NT2/D1 (cell line): ENCODE results near the gene DLX6.

Experiments
- DNase-seq: peaks from one replicate; pipeline ENCODE4 v3.0.0-alpha.2; 2011; ENCODE audit warnings: low read depth, low spot score
- H3K27me3 ChIP-seq: 2 replicates; pipeline ENCODE4 v1.6.0; 2011; ENCODE audit warnings: mild to moderate bottlenecking; ENCODE audit not compliant: insufficient read length, insufficient read depth
- H3K36me3 ChIP-seq: 2 replicates; pipeline ENCODE4 v1.6.1; 2011; ENCODE audit warnings: mild to moderate bottlenecking, low read length, mixed read lengths; ENCODE audit not compliant: insufficient read depth, insufficient read length
- H3K4me1 ChIP-seq: 2 replicates; pipeline ENCODE4 v1.5.1; 2011; ENCODE audit not compliant: insufficient read depth, insufficient read length
- H3K4me3 ChIP-seq: 2 replicates; pipeline ENCODE4 v1.5.1; 2011; ENCODE audit warnings: low read depth; ENCODE audit not compliant: insufficient read length
- H3K9ac ChIP-seq: 2 replicates; pipeline ENCODE4 v1.6.0; 2011; ENCODE audit warnings: low read depth; ENCODE audit not compliant: insufficient read length
- H3K9me3 ChIP-seq: 2 replicates; pipeline ENCODE4 v1.5.1; 2011; ENCODE audit warnings: mild to moderate bottlenecking, low read length; ENCODE audit not compliant: insufficient read depth
- SUZ12 ChIP-seq: IDR thresholded peaks from 2 replicates; pipeline ENCODE4 v1.6.1; 2011; ENCODE audit not compliant: insufficient read length, insufficient read depth; ENCODE audit errors: extremely low read depth
- YY1 ChIP-seq: IDR thresholded peaks from 2 replicates; pipeline ENCODE4 v1.6.1; 2011; ENCODE audit not compliant: insufficient read length, insufficient read depth
- ZNF274 ChIP-seq: IDR thresholded peaks from 2 replicates; pipeline ENCODE4 v1.6.1; 2011; ENCODE audit warnings: mild to moderate bottlenecking, low read depth, low read length

The DLX6 gene

DNA sequence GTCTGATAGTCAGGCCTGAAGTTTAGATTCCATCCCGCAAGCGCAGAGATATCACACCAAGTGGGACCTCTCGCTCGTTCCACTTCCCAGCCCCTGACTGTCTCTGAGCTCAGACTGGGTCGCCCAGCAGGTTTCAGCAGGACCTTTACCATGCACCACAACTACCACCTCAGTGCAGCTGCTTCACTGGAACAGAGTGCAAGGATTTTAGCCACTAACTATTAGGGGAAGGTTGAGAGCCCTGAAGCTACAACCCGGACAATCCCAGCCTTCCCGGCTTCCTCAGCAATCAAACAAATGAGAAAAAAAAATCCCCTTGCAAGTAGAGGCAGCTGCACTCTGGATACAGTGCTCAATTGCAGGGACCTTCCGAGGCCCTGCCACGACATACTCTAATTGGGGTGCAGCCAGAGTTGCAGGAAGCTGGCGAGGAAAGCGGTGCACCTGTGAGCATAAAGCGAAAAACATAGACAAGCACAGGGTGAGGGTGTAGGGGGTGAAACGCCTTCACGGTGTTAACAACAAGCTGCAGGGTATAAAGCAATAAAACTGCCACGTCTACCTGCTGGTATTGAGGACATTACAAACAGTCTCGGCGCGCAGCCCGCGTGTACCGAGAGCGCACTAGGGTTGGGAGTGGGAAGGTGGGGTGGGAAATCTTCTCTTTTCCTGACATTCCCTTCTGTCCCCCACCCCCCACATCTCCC lies 2.6 kb upstream of the DLX6 start:
- Histone ChIP-seq H3K36me3 (no peaks in the 10 kb centered on the region), H3K4me3 (no peak overlapping the region), H3K9ac (peak overlapping the region; percentile 70), H3K27me3 (peaks cover 78% of the 10 kb centered on the region), H3K4me1 (peaks cover 7% of the 10 kb centered on the region), H3K9me3 (no peaks in the 10 kb centered on the region)
- no peak for DNase-seq
- TF ChIP-seq SUZ12 (no peak), ZNF274 (no peak), YY1 (no peak)

DNA sequence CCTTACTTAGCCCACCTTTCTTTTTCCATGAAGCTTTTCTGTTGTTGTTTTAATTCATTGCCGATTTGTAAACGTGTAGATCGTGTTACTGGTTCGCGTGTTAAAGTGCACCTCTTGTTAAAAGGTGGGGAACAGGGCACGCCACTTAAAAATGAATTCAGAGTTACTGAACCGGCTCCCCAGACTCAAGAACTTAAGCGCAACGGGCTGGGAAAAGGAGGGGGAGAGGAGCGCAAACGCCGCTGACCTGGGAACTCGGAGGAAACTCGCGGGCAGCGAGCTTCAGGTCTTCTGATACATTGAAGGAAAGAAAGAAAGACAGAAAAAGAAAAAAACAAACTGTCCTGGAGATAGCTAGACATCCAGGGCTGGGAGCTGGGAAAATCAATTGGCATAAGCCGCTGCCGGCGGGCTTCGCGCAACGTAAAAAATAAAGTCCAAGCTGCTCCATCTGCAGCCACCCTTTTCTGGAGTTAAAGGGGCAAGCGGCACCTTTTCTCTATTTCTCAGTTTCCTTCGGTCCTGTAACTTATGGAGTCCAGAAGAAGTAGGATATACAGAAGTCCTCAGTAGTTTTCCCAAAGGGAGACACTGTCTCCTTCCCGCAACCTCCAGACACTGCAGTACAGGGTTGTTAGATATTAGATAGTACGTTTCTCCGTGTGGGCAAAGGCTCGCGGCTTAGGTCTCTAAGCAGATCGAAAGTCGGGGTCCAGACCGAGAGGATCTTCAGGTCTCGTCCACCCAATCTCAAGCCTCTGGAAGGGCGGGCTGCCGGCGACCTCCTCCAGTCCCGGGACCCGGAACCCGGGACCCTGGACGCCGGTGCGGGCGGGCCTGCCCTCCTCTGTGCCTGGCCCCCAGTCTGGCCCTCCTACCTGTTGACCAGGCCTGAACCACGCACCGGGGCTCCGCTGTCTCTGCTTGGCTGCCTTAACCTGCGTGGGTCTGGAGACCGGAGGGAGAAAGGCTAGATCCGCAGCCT lies 1.8 kb upstream of the DLX6 start:
- DNase-seq: no peak
- H3K9me3 ChIP-seq: no peaks in the 10 kb centered on the region
- H3K36me3 ChIP-seq: no peaks in the 10 kb centered on the region
- H3K4me3 ChIP-seq: no peak overlapping the region
- TF ChIP-seq SUZ12: peak; percentile 93
- no peak for TF ChIP-seq YY1
- no peak overlapping the region for H3K9ac ChIP-seq
- peaks cover 78% of the 10 kb centered on the region for H3K27me3 ChIP-seq
- H3K4me1 ChIP-seq: peaks cover 7% of the 10 kb centered on the region

DNA sequence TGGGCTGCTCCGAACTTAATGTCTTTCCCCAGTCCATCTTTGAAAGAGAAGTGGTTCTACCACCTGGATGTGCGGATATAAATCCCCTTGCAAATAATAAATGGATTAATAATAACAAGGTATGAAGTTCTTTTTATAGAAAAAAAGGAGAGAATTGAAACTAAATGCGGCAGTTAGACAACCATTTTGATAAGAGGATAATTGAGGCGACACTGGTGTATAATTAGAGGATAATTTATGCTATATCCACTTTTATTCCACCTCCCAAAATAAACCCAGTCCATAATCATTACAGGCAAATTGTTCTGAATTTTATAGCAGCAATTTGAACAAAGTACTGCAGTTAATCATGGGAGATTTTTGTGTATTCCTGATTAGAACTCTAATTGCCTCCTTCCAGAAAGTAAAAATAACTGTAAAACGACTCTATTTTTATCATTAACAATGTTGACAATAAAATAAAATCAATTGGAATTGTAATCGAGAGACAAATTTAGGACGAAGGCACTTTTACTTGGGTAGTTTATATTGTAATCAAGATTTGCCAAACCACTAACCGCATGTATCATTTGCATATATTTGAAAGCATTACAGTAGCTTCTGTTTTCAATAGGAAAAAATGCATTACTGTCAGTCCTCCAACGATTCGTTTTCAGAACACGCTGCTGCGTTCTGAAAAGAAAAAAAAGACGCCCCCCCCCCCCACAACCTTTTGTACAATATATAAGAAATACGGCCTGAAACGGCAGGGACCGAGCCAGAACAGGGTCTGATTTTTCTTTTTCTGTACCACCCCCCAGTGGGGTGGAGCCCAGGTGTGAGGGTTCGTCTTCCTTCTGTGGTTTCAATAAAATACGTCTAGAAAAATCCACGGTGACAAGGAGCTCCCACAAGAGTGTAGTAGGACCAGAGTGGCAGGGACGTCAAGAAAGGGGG lies 838 bp upstream of the DLX6 start:
- peaks cover 78% of the 10 kb centered on the region for H3K27me3 ChIP-seq
- peaks cover 7% of the 10 kb centered on the region for H3K4me1 ChIP-seq
- TF ChIP-seq SUZ12 (no peak), ZNF274 (no peak), YY1 (no peak)
- no peak overlapping the region for H3K9ac ChIP-seq
- H3K4me3 ChIP-seq: peak overlapping the region; percentile 11
- H3K9me3 ChIP-seq: no peaks in the 10 kb centered on the region
- no peak for DNase-seq
- no peaks in the 10 kb centered on the region for H3K36me3 ChIP-seq

DNA sequence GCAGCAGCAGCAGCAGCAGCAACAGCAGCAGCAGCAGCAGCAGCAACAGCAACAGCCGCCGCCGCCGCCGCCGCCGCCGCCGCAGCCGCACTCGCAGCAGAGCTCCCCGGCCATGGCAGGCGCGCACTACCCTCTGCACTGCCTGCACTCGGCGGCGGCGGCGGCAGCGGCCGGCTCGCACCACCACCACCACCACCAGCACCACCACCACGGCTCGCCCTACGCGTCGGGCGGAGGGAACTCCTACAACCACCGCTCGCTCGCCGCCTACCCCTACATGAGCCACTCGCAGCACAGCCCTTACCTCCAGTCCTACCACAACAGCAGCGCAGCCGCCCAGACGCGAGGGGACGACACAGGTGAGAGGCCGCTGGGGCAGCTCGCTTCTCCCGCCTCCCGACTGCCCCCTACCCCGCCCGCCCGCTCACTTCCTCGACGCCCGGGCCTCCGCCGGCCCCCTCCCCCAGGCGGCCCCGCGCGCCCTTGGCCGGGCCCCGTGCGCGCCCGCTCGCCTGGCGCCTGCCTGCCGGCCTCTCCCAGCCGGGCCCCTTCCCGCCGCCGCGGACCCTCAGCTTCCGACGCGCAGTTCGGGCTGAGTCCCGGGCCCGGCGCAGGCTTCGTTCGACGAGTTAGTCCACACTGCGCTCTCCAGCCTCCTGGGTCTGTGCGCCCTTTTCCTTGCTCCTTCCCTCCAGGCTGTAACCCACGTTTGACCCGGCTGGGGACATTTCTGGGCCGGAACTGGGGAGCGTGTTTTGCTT lies 882 bp downstream of the DLX6 start:
- peaks cover 78% of the 10 kb centered on the region for H3K27me3 ChIP-seq
- H3K4me1 ChIP-seq: peaks cover 7% of the 10 kb centered on the region
- H3K9me3 ChIP-seq: no peaks in the 10 kb centered on the region
- H3K36me3 ChIP-seq: no peaks in the 10 kb centered on the region
- DNase-seq: no peak
- TF ChIP-seq YY1 (no peak), ZNF274 (no peak), SUZ12 (no peak)
- H3K9ac ChIP-seq: peak overlapping the region; percentile 56
- H3K4me3 ChIP-seq: peak overlapping the region; percentile 43

DNA sequence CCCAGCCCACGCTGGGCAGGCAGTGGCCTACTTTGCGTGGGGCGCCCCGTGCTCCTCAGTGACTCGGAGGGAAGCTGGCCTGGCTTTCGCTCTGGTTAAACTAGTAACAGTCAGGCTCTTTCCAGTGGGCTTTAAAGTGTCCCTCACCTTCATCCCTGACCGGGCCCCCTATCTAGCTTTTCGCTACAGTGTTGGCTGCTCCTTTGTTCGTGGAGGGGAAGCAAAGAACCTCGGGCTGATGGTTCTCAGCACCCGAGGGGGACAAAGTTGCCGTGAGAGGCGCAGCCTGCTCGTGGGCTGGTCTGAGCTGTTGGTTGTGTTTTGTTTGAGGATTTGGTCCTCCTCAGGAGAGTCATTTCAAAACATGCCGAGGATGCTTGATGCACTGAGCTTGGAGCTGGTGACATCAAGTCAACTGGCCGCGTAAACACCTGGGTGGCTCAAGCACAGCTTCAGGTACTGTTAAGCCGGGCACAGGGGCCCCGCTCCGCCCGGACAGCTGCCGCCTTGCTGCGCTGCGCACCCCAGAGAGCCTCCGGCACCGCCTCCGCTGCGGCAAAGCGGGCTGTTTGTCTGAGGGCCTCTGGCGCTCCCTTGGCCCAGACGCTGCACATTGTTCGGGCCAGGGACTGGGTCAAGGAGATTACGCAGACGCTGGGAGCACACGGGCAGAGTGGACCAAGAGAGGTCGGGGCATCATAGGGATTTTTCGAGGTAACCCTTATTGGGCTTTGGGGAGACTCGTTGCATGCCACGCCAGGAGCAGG lies 1.6 kb downstream of the DLX6 start:
- peak overlapping the region; percentile 28 for H3K4me3 ChIP-seq

DNA sequence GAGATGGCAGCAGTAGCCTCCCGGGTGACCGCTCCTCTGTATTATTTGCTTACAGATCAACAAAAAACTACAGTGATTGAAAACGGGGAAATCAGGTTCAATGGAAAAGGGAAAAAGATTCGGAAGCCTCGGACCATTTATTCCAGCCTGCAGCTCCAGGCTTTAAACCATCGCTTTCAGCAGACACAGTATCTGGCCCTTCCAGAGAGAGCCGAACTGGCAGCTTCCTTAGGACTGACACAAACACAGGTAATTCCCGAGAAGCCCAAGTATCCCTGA lies 2.2 kb downstream of the DLX6 start:
- no peak for TF ChIP-seq SUZ12
- no peak for TF ChIP-seq ZNF274
- no peak for TF ChIP-seq YY1
- peaks cover 87% of the 10 kb centered on the region for H3K27me3 ChIP-seq
- no peak overlapping the region for H3K4me3 ChIP-seq
- no peaks in the 10 kb centered on the region for H3K9me3 ChIP-seq
- no peaks in the 10 kb centered on the region for H3K36me3 ChIP-seq
- no peak overlapping the region for H3K9ac ChIP-seq
- peaks cover 4% of the 10 kb centered on the region for H3K4me1 ChIP-seq
- DNase-seq: no peak

More for the DNA sequence above, 1.6 kb downstream of the DLX6 start:
- TF ChIP-seq ZNF274: no peak
- TF ChIP-seq YY1: no peak
- TF ChIP-seq SUZ12: peak; percentile 53
- no peak for DNase-seq
- H3K9me3 ChIP-seq: no peaks in the 10 kb centered on the region
- H3K27me3 ChIP-seq: peaks cover 86% of the 10 kb centered on the region
- H3K36me3 ChIP-seq: no peaks in the 10 kb centered on the region
- peak overlapping the region; percentile 56 for H3K9ac ChIP-seq
- H3K4me1 ChIP-seq: peaks cover 7% of the 10 kb centered on the region
